HCT116 (cell line): ENCODE results near the gene ARHGEF37. TPM values are rescaled to one million over a fixed set of nuclear protein-coding genes. Genes with fewer than 3 reads are reported as not detected.

Experiments
- ATAC-seq: fragments of 200-7000 bp; cut with Tn5 transposase; 2 replicates; pipeline ENCODE4 v1.9.1; 2020; ENCODE audit warnings: mild to moderate bottlenecking, moderate library complexity
- BruUV-seq: library from RNA; stranded (reverse); fragments of 400-500 nt; replicated peaks from 2 replicates; lab custom pipeline; 2021; lab: Mats Ljungman, UMichigan
- CTCF ChIA-PET: fragments of 300-600 bp; sonication (Branson Sonifier 250); formaldehyde crosslinking; loops from one replicate; lab custom pipeline; 2021; ENCODE audit warnings: antibody characterized with exemption; lab: Charles Lee
- POLR2A ChIA-PET: fragments of 300-600, 350-600 bp; sonication (Branson Sonifier 250); formaldehyde crosslinking; loops from one replicate; lab custom pipeline; 2021; ENCODE audit warnings: antibody characterized with exemption; lab: Charles Lee
- RAD21 ChIA-PET, 2 experiments: fragments of 300-600 bp; sonication (Branson Sonifier 250); formaldehyde crosslinking; loops; one replicate each; lab custom pipeline; 2023; ENCODE audit warnings: low total read pairs in 2 of 2; ENCODE audit not compliant: uncharacterized antibody in 2 of 2, unreplicated experiment in 2 of 2, low non-redundant PET in 1 of 2; lab: Charles Lee
- DNase-seq: peaks from one replicate; pipeline ENCODE4 v3.0.0-alpha.2; 2010; ENCODE audit warnings: low read depth, low spot score
- H2AFZ ChIP-seq: fragments of 200-600 bp; shearing (Covaris generic), sonication (generic); 2 replicates; pipeline ENCODE4 v1.6.1; 2017; ENCODE audit warnings: low read depth, mixed run types, mixed read lengths, antibody characterized with exemption, low read length; ENCODE audit not compliant: poor library complexity, severe bottlenecking
- H3K27ac ChIP-seq: 2 replicates; pipeline ENCODE4 v1.5.1; 2012; ENCODE audit warnings: low read depth, low read length
- H3K27me3 ChIP-seq: fragments of 200-600 bp; sonication (generic); 2 replicates; pipeline ENCODE4 v1.6.1; 2016; ENCODE audit warnings: mixed run types, low read length, mixed read lengths; ENCODE audit not compliant: insufficient read depth
- H3K36me3 ChIP-seq, 2 experiments: fragments of 200-500 bp in 1 of 2; fragments of 200-600 bp in 1 of 2; sonication (Bioruptor generic) in 1 of 2; sonication (generic) in 1 of 2; 2 replicates each; pipeline versions ENCODE4 v1.5.1 to v1.6.1; 2014 to 2016; ENCODE audit warnings: low read length in 2 of 2, inconsistent platforms in 1 of 2, mixed read lengths in 1 of 2, mixed run types in 1 of 2; ENCODE audit not compliant: insufficient read depth in 2 of 2, control insufficient read depth in 1 of 2
- H3K4me1 ChIP-seq, 2 experiments: fragments of 200-600 bp in 1 of 2; sonication (generic) in 1 of 2; 2 replicates each; pipeline versions ENCODE4 v1.5.1 to v1.6.1; 2012 to 2017; ENCODE audit warnings: low read length in 2 of 2, inconsistent platforms in 1 of 2, mild to moderate bottlenecking in 1 of 2, mixed read lengths in 1 of 2, mixed run types in 1 of 2, moderate library complexity in 1 of 2; ENCODE audit not compliant: insufficient read depth in 2 of 2, control insufficient read depth in 1 of 2
- H3K4me2 ChIP-seq: fragments of 200-600 bp; sonication (generic); 2 replicates; pipeline ENCODE4 v1.6.1; 2017; ENCODE audit warnings: mixed run types, low read length, mixed read lengths
- H3K4me3 ChIP-seq, 2 experiments: fragments of 200-600 bp in 1 of 2; sonication (generic) in 1 of 2; replicated peaks in 1 of 2; 2 replicates each; pipeline ENCODE4 v1.5.1; 2011 to 2016; ENCODE audit warnings: low read length in 2 of 2, control low read depth in 1 of 2, low read depth in 1 of 2, mild to moderate bottlenecking in 1 of 2, mixed read lengths in 1 of 2, mixed run types in 1 of 2
- H3K79me2 ChIP-seq: fragments of 200-600 bp; sonication (generic); 2 replicates; pipeline ENCODE4 v1.6.1; 2017; ENCODE audit warnings: mild to moderate bottlenecking, mixed run types, low read length, moderate library complexity, mixed read lengths; ENCODE audit not compliant: insufficient read depth
- H3K9ac ChIP-seq: fragments of 200-600 bp; sonication (generic); 2 replicates; pipeline ENCODE4 v1.6.1; 2016; ENCODE audit warnings: low read length, mixed read lengths
- H3K9me2 ChIP-seq: fragments of 200-600 bp; sonication (generic), shearing (Covaris generic); 2 replicates; pipeline ENCODE4 v1.6.1; 2017; ENCODE audit warnings: mixed run types, mild to moderate bottlenecking, moderate library complexity; ENCODE audit not compliant: insufficient read depth
- H3K9me3 ChIP-seq, 2 experiments: fragments of 200-500 bp in 1 of 2; fragments of 200-600 bp in 1 of 2; sonication (Bioruptor generic) in 1 of 2; sonication (generic) in 1 of 2; 2 replicates each; pipeline ENCODE4 v1.6.1; 2014 to 2017; ENCODE audit warnings: low read length in 2 of 2, mixed read lengths in 2 of 2, inconsistent platforms in 1 of 2, low read depth in 1 of 2, mild to moderate bottlenecking in 1 of 2, mixed run types in 1 of 2, moderate library complexity in 1 of 2; ENCODE audit not compliant: control insufficient read depth in 1 of 2, insufficient read depth in 1 of 2
- H4K20me1 ChIP-seq: fragments of 200-600 bp; sonication (generic), shearing (Covaris generic); 2 replicates; pipeline ENCODE4 v1.6.1; 2017; ENCODE audit warnings: mixed run types, mild to moderate bottlenecking, moderate library complexity; ENCODE audit not compliant: insufficient read depth
- ATF3 ChIP-seq: IDR thresholded peaks from 2 replicates; pipeline ENCODE4 v1.6.1; 2012
- CBX3 ChIP-seq: IDR thresholded peaks from 2 replicates; pipeline ENCODE4 v1.6.1; 2012; ENCODE audit warnings: low read depth
- CEBPB ChIP-seq: IDR thresholded peaks from 2 replicates; pipeline ENCODE4 v1.6.1; 2012; ENCODE audit warnings: low read depth
- ELF1 ChIP-seq: IDR thresholded peaks from 2 replicates; pipeline ENCODE4 v1.6.1; 2012; ENCODE audit warnings: low read depth, borderline replicate concordance
- FOSL1 ChIP-seq: IDR thresholded peaks from 2 replicates; pipeline ENCODE4 v1.6.1; 2012; ENCODE audit warnings: low read depth
- POLR2A ChIP-seq: IDR thresholded peaks from 2 replicates; pipeline ENCODE4 v1.7.0; 2011; ENCODE audit warnings: borderline replicate concordance; ENCODE audit not compliant: insufficient read depth, insufficient read length; ENCODE audit errors: extremely low read depth
- RAD21 ChIP-seq: IDR thresholded peaks from 2 replicates; pipeline ENCODE4 v1.6.1; 2012; ENCODE audit warnings: low read depth, mild to moderate bottlenecking
- REST ChIP-seq: IDR thresholded peaks from 2 replicates; pipeline ENCODE4 v1.6.1; 2012; ENCODE audit warnings: low read depth
- SP1 ChIP-seq: IDR thresholded peaks from 2 replicates; pipeline ENCODE4 v1.6.1; 2012; ENCODE audit warnings: low read depth
- TCF7L2 ChIP-seq: IDR thresholded peaks from 2 replicates; pipeline ENCODE4 v1.7.0; 2011; ENCODE audit warnings: borderline replicate concordance, inconsistent platforms; ENCODE audit not compliant: insufficient read depth, insufficient read length; ENCODE audit errors: extremely low read depth
- ZBTB33 ChIP-seq: IDR thresholded peaks from 2 replicates; pipeline ENCODE4 v1.6.1; 2011; ENCODE audit warnings: mild to moderate bottlenecking, low read length, moderate library complexity; ENCODE audit not compliant: insufficient replicate concordance; ENCODE audit errors: extremely low read depth
- ZFX ChIP-seq: fragments of 450-650 bp; IDR thresholded peaks from 2 replicates; pipeline ENCODE4 v1.6.1; 2017
- intact Hi-C: fragments of 100-400 bp; cut with micrococcal nuclease; formaldehyde crosslinking; loops from 2 replicates; pipeline ENCODE4 v1.10.0; 2022
- total RNA-seq: library from RNA; stranded (reverse); gene quantifications from one replicate; pipeline ENCODE4 v1.2.1, GENCODE V29; 2021; ENCODE audit not compliant: unreplicated experiment

ARHGEF37 gene
- total RNA-seq, 1 experiment from 2014 or later, result 7.0 TPM

- intact Hi-C loops, result no loop called here
- CTCF ChIA-PET, result no interaction called here
- no peak overlapping the region for H2AFZ ChIP-seq
- no peak overlapping the region for H3K9ac ChIP-seq
- H3K27ac ChIP-seq, result no peak overlapping the region
- H4K20me1 ChIP-seq, result no peaks in the 10 kb centered on the region
- POLR2A ChIA-PET, result no interaction called here
- H3K36me3 ChIP-seq, result no peaks in the 10 kb centered on the region
- H3K4me2 ChIP-seq, result no peak overlapping the region
- TF ChIP-seq ZBTB33, result no peak
- no peak for TF ChIP-seq CBX3
- TF ChIP-seq TCF7L2, result no peak
- no peak for TF ChIP-seq REST
- no peak for TF ChIP-seq ATF3
- no peak for TF ChIP-seq FOSL1
- TF ChIP-seq ZFX, result no peak
- no peak for TF ChIP-seq RAD21
- no peak for TF ChIP-seq POLR2A
- no peak for TF ChIP-seq ELF1
- TF ChIP-seq CEBPB, result no peak
- no peak for TF ChIP-seq SP1
- TF ChIP-seq, all 23 proteins: peak for 0
- no TSS peak for BruUV-seq
- RAD21 ChIA-PET, result interaction anchor here in 1 of 2 experiments (0.6 kb wide), 1 partner anchor 215 kb away, joined by 3 read pairs; the partner anchor contains the start of gene PCYOX1L
- no peaks in the 10 kb centered on the region for H3K27me3 ChIP-seq
- ATAC-seq (no peak), DNase-seq (no peak)
- H3K9me2 ChIP-seq, result no peaks in the 10 kb centered on the region
- no peaks in the 10 kb centered on the region for H3K4me1 ChIP-seq
- H3K79me2 ChIP-seq, result no peaks in the 10 kb centered on the region
- no peak overlapping the region for H3K4me3 ChIP-seq
- H3K9me3 ChIP-seq, result no peaks in the 10 kb centered on the region
These were observed 8.6 kb upstream of the ARHGEF37 start for GRCh38 chr5:149572576-149573231.
